Stimulated activated memory B cell treated with anti-CD40 and anti-IgM and Interleukin-4, amounts not matched to agents 10 μg/mL and 1 μg/mL and 100 μg/mL, for 72 hours (primary cell): ENCODE data around the gene ATXN7L3.

Source experiments
- ATAC-seq: fragments of 150-1000 bp; cut with Tn5 transposase; 2 replicates; pipeline ENCODE4 v1.10.0; 2021
- H3K27ac Mint-ChIP-seq: one replicate; pipeline ENCODE4 v1.8.0; 2022; ENCODE audit warnings: mild to moderate bottlenecking, mixed read lengths
- H3K27me3 Mint-ChIP-seq: one replicate; pipeline ENCODE4 v1.8.0; 2022; ENCODE audit warnings: mixed read lengths
- H3K36me3 Mint-ChIP-seq: one replicate; pipeline ENCODE4 v1.8.0; 2022; ENCODE audit warnings: mixed read lengths
- H3K4me1 Mint-ChIP-seq: one replicate; pipeline ENCODE4 v1.8.0; 2022; ENCODE audit warnings: mixed read lengths
- H3K4me3 Mint-ChIP-seq: one replicate; pipeline ENCODE4 v1.8.0; 2022; ENCODE audit warnings: mild to moderate bottlenecking, moderate library complexity, mixed read lengths
- H3K9me3 Mint-ChIP-seq: one replicate; pipeline ENCODE4 v1.8.0; 2022; ENCODE audit warnings: mixed read lengths

ATXN7L3 gene

DNA sequence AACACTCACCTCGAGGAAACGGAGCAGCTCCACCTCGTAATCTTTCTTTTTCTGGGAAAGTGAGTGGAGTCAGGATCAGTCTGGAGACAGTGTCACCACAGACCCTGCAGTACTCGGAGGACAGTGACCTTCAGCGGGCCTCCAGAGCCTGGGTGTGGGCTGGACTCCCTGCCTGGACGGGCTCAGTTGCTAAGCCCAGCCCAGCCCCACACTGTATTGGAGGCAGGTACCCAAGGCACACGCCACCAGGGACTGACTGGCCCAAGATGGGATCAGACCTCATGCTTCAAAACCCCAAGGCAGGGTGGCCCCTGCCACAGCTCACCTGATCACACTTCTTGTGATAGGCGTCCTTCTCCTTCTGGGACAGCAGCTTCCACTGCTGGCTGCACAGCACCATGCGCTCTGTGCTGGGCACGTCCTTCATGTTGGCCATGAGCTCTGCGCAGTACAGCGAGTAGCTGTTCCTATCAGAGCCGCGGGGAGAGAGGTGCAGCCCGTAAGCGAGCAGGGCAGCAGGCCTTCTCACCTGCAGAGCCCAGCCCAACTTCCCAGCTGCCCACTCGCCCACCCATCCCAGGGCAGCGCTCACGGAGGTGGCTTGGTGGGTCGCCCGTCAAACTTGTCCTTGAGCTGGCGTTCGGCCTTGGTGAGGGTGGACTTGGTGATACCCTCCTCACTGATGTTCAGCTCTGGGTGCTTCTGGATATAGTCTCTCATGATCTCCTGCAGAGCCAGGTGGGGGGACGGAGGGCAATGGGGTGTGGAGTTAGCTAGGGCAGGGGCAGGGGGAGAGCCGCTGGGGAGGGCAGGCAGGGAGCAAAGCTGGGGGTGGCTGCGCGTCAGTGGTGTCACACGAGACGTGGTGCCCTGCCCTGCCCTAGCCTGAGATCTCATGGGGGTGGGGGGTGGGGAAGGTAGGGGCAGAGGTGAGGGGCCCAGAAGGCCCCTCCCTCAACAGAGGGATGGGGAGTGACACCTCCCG is 11.9 kb upstream of the ATXN7L3 start:
- no peak for ATAC-seq
- H3K27ac Mint-ChIP-seq, result peak overlapping the region; percentile 87
- H3K27me3 Mint-ChIP-seq, result no peaks in the 10 kb centered on the region
- H3K4me3 Mint-ChIP-seq, result no peak overlapping the region
- peaks cover 73% of the 10 kb centered on the region for H3K4me1 Mint-ChIP-seq
- no peaks in the 10 kb centered on the region for H3K9me3 Mint-ChIP-seq
- peaks cover 77% of the 10 kb centered on the region for H3K36me3 Mint-ChIP-seq

DNA sequence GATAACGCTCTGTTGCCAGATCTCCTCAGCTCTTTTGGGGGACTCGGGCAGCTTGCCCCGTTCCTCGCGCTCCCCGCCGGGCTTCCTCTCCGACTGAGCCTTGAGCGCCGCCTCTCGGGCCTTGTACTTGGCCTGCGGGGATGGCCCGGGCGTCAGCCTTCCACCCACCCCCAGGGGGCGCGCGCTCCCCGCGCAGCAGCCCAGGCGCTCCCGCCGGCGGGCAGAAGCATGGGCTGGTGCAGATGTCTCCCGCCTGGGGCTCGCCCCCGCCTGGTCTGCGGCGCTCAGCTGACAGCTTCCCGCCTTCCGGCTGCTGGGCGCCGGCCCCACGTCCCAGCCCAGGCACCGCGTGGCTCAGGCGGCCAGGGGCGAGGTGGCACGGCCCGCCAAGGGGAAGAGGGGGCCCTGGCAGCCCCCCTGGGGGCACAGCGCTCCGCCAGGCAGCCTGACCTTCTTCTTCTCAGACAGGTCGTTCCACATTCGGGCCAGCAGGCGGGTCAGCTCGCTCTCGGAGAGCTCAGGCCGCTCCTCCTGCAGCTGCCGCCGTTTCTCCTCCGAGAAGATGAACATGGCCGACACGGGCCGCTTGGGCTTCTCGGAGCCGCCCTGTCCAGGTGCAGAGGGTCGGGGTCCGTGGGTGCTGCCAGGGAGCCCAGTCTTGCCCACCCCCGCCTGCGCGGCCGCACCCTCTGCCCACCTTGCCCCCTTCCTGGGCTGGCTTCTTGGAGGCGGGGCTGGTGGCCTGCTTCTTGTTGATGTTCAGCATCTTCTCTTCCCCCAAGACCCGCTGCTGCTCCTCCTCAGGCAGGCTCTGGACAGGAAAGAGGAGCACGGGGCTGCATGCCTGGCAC is 10.9 kb upstream of the ATXN7L3 start:
- ATAC-seq, result peak; percentile 98
- H3K27ac Mint-ChIP-seq, result peak overlapping the region; percentile 87
- H3K27me3 Mint-ChIP-seq, result no peaks in the 10 kb centered on the region
- H3K9me3 Mint-ChIP-seq, result no peaks in the 10 kb centered on the region
- H3K4me1 Mint-ChIP-seq, result peaks cover 63% of the 10 kb centered on the region
- H3K36me3 Mint-ChIP-seq, result peaks cover 74% of the 10 kb centered on the region
- H3K4me3 Mint-ChIP-seq, result peak overlapping the region; percentile 73

GRCh38 chr17:44209786-44210341 is 10.2 kb upstream of the ATXN7L3 start:
- peak; percentile 39 for ATAC-seq
- peak overlapping the region; percentile 73 for H3K4me3 Mint-ChIP-seq
- H3K4me1 Mint-ChIP-seq, result peaks cover 56% of the 10 kb centered on the region
- H3K27ac Mint-ChIP-seq, result peak overlapping the region; percentile 87
- peaks cover 67% of the 10 kb centered on the region for H3K36me3 Mint-ChIP-seq
- H3K9me3 Mint-ChIP-seq, result no peaks in the 10 kb centered on the region
- H3K27me3 Mint-ChIP-seq, result no peaks in the 10 kb centered on the region

DNA sequence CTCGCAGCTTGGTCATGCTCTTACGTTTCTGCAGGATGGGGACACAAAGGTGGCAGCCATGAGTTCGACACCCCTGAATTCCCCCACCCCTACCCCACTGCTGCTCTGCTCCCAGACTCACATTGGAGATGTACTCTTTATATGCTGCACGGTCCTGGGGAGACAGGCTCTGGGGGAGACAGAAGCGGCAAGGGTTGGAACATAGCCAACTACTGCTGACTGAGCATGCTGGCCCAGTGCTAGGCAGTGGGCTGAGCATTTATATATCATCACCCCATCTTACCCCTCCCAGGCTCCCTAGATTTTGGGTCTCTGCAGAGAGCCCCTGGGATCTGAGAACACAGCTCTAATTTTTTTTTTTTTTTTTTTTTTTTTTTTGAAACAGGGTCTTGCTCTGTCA is 8.1 kb upstream of the ATXN7L3 start:
- H3K4me1 Mint-ChIP-seq, result peaks cover 50% of the 10 kb centered on the region

GRCh38 chr17:44207319-44207718 is 7.6 kb upstream of the ATXN7L3 start:
- Mint-ChIP-seq H3K4me1 (peaks cover 51% of the 10 kb centered on the region), H3K36me3 (peaks cover 45% of the 10 kb centered on the region), H3K4me3 (no peak overlapping the region), H3K27me3 (no peaks in the 10 kb centered on the region), H3K27ac (no peak overlapping the region), H3K9me3 (no peaks in the 10 kb centered on the region)
- ATAC-seq, result no peak

More for the DNA sequence above, 8.1 kb upstream of the ATXN7L3 start:
- no peaks in the 10 kb centered on the region for H3K9me3 Mint-ChIP-seq
- no peak overlapping the region for H3K4me3 Mint-ChIP-seq
- no peak overlapping the region for H3K27ac Mint-ChIP-seq
- H3K36me3 Mint-ChIP-seq, result peaks cover 46% of the 10 kb centered on the region
- no peak for ATAC-seq
- no peaks in the 10 kb centered on the region for H3K27me3 Mint-ChIP-seq

DNA sequence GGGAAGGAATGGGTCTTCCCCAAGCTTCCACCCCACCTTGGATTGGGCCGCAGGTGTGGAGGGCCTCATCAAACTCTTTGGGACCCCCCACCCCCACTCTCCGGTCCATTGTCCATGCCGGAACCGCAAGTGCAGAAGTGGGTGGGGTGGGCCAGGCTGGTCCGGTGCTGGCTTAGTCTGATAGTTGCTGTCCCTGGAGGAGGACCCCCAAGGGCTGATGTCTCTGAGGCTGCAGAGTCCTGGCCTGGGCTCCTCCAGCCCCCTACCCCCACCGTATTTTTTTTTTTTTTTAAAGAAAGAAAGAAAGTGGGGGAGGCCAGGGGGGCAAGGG is 7.1 kb upstream of the ATXN7L3 start:
- no peaks in the 10 kb centered on the region for H3K9me3 Mint-ChIP-seq
- ATAC-seq, result no peak
- no peaks in the 10 kb centered on the region for H3K27me3 Mint-ChIP-seq
- no peak overlapping the region for H3K4me3 Mint-ChIP-seq
- H3K4me1 Mint-ChIP-seq, result peaks cover 48% of the 10 kb centered on the region
- peaks cover 44% of the 10 kb centered on the region for H3K36me3 Mint-ChIP-seq
- no peak overlapping the region for H3K27ac Mint-ChIP-seq

DNA sequence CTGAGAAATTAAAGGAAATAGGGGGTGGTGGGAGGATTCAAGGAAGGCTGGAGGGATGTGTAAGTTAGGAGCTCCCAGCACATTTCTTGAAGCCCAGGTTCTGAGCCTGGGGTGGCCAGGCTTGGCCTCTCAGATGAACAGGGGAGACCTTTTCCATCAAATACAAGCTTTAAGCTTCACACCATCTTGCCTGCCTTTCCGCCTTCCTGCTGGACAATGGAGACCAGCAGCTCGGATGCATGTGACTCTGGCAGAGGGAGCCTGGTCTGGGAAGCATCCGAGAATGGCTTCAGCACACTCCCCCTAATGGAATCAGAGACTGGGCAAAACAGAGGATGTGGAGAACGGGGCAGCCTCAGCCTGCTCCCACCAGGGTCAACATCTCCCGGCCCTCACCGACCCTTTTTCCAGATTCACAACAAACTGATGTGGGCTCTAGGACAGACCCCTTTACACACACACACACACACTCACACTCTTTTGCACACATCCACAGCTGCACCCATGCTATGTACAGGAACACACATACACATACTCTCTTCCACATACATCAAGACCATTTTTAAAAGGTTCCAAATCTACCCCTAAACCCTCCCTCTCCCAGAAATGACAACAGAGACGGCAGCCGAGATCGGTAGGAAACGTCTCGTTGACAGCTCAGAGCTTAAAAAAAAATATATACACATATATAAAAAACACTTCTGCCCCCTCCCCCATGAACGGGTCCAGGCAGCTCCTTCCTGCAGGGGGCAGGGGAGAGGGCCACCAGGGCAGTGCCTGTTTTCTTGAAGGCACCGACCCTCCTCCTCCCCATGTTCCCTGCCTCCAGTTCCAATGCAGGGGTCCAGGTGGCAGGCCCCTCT is 6.5 kb upstream of the ATXN7L3 start:
- ATAC-seq, result no peak
- H3K36me3 Mint-ChIP-seq, result peaks cover 38% of the 10 kb centered on the region
- H3K4me1 Mint-ChIP-seq, result peaks cover 45% of the 10 kb centered on the region

DNA sequence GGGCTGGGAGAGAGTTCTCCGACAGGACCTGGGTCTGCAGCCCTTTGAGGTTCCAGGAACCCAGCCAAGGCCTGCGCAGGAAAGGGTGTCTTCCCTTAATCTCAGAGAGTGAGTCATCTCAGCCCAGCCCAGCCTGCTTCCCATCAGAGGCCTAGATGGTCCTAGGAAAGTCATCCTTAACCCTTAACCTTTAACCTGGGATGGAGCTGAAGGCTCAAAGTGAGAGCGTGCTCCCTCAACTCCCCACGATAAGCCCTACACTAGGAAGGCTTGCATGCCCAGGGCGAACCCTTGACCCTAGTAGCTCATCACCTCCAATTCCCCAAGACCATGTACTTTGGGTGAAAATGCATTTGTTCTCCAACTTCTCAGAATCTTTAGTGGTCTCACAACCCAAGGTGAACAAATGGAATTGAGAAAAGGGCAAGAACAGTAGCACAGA is 4.8 kb upstream of the ATXN7L3 start:
- Mint-ChIP-seq H3K4me1 (peaks cover 37% of the 10 kb centered on the region), H3K27me3 (no peaks in the 10 kb centered on the region), H3K9me3 (no peaks in the 10 kb centered on the region), H3K27ac (peak overlapping the region; percentile 69), H3K4me3 (no peak overlapping the region), H3K36me3 (peaks cover 26% of the 10 kb centered on the region)
- no peak for ATAC-seq

More for the DNA sequence above, 6.5 kb upstream of the ATXN7L3 start:
- no peak overlapping the region for H3K27ac Mint-ChIP-seq
- no peak overlapping the region for H3K4me3 Mint-ChIP-seq
- no peaks in the 10 kb centered on the region for H3K9me3 Mint-ChIP-seq
- H3K27me3 Mint-ChIP-seq, result no peaks in the 10 kb centered on the region

GRCh38 chr17:44203731-44204440 is 4.2 kb upstream of the ATXN7L3 start:
- Mint-ChIP-seq H3K36me3 (peaks cover 25% of the 10 kb centered on the region), H3K27me3 (no peaks in the 10 kb centered on the region), H3K9me3 (no peaks in the 10 kb centered on the region), H3K4me3 (no peak overlapping the region), H3K4me1 (peaks cover 35% of the 10 kb centered on the region), H3K27ac (peak overlapping the region; percentile 69)
- no peak for ATAC-seq

- no peak overlapping the region for H3K4me3 Mint-ChIP-seq
- peaks cover 37% of the 10 kb centered on the region for H3K4me1 Mint-ChIP-seq
- ATAC-seq, result no peak
- H3K36me3 Mint-ChIP-seq, result peaks cover 19% of the 10 kb centered on the region
- H3K9me3 Mint-ChIP-seq, result no peaks in the 10 kb centered on the region
- H3K27me3 Mint-ChIP-seq, result no peaks in the 10 kb centered on the region
- peak overlapping the region; percentile 69 for H3K27ac Mint-ChIP-seq
Observed at GRCh38 chr17:44202756-44203155, 3.1 kb upstream of the ATXN7L3 start.

GRCh38 chr17:44200478-44201155 is 933 bp upstream of the ATXN7L3 start:
- Mint-ChIP-seq H3K27me3 (no peaks in the 10 kb centered on the region), H3K36me3 (peaks cover 25% of the 10 kb centered on the region), H3K27ac (peak overlapping the region; percentile 93), H3K9me3 (no peaks in the 10 kb centered on the region), H3K4me3 (peak overlapping the region; percentile 88), H3K4me1 (peaks cover 48% of the 10 kb centered on the region)
- no peak for ATAC-seq

DNA sequence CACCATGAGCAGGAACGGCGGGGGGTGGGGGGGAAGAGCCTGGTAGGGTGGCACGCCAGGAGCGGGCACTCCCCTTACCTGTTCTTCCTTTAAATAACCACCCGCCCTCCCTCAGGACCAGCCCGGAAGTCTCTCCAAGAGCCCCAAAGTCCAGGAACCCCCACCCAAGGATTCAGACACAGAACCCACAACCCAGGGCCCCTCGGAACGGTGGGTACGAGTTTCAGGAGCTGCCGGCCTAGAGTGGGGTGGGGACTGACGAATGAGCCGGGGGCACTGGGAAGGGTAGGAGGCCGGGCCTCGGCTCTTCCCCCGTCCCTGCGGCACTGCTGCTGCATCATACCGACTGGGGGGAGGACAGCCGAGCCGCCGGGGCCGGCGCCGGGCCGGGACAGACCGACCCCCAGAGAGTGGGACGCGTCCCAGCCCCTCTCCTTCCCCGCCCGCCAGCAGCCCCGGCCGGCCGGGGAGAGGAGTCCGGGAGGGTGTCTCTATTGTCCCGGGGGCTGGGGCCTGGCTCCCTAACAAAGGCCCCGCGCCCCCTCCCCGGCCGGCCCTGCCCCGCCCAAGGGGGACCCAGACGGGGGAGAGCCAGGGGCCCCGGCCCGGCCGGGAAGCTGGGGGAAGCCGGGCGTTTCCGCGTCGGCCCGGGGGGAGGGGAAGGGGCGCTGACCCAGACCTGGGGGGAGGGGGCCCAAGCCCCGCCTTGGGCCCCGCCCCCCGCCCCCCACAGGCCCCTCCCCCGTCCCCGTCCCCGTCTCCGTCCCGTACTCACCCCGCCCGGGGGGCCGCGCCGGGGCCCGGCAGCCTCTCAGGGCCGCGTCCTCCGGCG is 747 bp downstream of the ATXN7L3 start:
- H3K27me3 Mint-ChIP-seq, result no peaks in the 10 kb centered on the region
- H3K36me3 Mint-ChIP-seq, result peaks cover 40% of the 10 kb centered on the region
- H3K9me3 Mint-ChIP-seq, result no peaks in the 10 kb centered on the region
- H3K27ac Mint-ChIP-seq, result peak overlapping the region; percentile 86
- H3K4me1 Mint-ChIP-seq, result peaks cover 44% of the 10 kb centered on the region
- ATAC-seq, result peak; percentile 59
- peak overlapping the region; percentile 84 for H3K4me3 Mint-ChIP-seq
